Transverse colon (tissue), 4 donors: ENCODE measurements around the gene TMEM208. TPM values are rescaled to one million over a fixed set of nuclear protein-coding genes. Genes with fewer than 3 reads are reported as not detected.
A peak's percentile ranks its signal among the peaks of the same experiment; 100 is the strongest.

Experiments
- DNase-seq: peaks from one replicate; pipeline ENCODE4 v3.0.0-alpha.2; 2019
- H3K27ac ChIP-seq, 4 donors: fragments of 200-600 bp; sonication (generic); 2 replicates each; pipeline ENCODE4 v1.5.1; 2016 to 2018; ENCODE audit warnings: inconsistent platforms in 4 of 4
- H3K27me3 ChIP-seq: fragments of 200-600 bp; sonication (generic); 2 replicates; pipeline ENCODE4 v1.5.1; 2017; ENCODE audit warnings: inconsistent platforms
- H3K36me3 ChIP-seq, 4 donors: fragments of 200-600 bp; sonication (generic); 2 replicates each; pipeline ENCODE4 v1.5.1; 2017 to 2019; ENCODE audit warnings: inconsistent platforms in 4 of 4
- H3K4me1 ChIP-seq, 4 donors: fragments of 200-600 bp; sonication (generic); 2 replicates each; pipeline ENCODE4 v1.5.1; 2017 to 2020; ENCODE audit warnings: inconsistent platforms in 4 of 4
- H3K4me3 ChIP-seq, 4 donors: fragments of 200-600 bp; sonication (generic); 1 replicate in 1 of 4; 2 replicates in 3 of 4; pipeline versions ENCODE4 v1.5.1 to v1.6.1; 2017 to 2019; ENCODE audit warnings: inconsistent platforms in 4 of 4
- H3K9me3 ChIP-seq, 2 donors: fragments of 200-600 bp; sonication (generic); 2 replicates each; pipeline ENCODE4 v1.5.1; 2017 to 2019; ENCODE audit warnings: inconsistent platforms in 2 of 2
- CTCF ChIP-seq, 5 experiments: fragments of 200-600 bp in 3 of 5; fragments of 450-650 bp in 2 of 5; sonication (generic) in 3 of 5; IDR thresholded peaks; 1 replicate in 2 of 5; 2 replicates in 3 of 5; pipeline ENCODE4 v1.5.1; 2016 to 2017; ENCODE audit warnings: antibody characterized with exemption in 5 of 5, inconsistent platforms in 3 of 5, mild to moderate bottlenecking in 2 of 5, moderate library complexity in 1 of 5
- EP300 ChIP-seq: sonication (generic); formaldehyde crosslinking; IDR thresholded peaks from one replicate; pipeline ENCODE4 v1.6.1; 2017; ENCODE audit warnings: antibody characterized with exemption, low read depth
- POLR2A ChIP-seq: fragments of 450-650 bp; IDR thresholded peaks from one replicate; pipeline ENCODE4 v1.6.1; 2016; ENCODE audit warnings: antibody characterized with exemption, mild to moderate bottlenecking, moderate library complexity
- POLR2AphosphoS5 ChIP-seq, 3 donors: sonication (generic); formaldehyde crosslinking; IDR thresholded peaks; one replicate each; pipeline ENCODE4 v1.6.1; 2016; ENCODE audit warnings: antibody characterized with exemption in 3 of 3
- WGBS, 2 donors: methylation state at CpG; one replicate each; pipeline ENCODE4 v1.1.5; 2018; ENCODE audit warnings: low coverage in 1 of 2; 5-methylcytosine and 5-hydroxymethylcytosine counted together
- in situ Hi-C, 4 donors: fragments of 200-750 bp; cut with MboI; loops; one replicate each; pipeline versions ENCODE4 v1.15.0 to v1.15.1; 2017; ENCODE audit warnings: low sequenced_read_pairs in 3 of 4, low pct_ligation_motif_present in 1 of 4, low pct_unique_long_range_greater_than_20kb in 1 of 4
- intact Hi-C: fragments of 100-400 bp; cut with DNase I; formaldehyde crosslinking; loops from one replicate; pipeline ENCODE4 v1.15.1; 2023; ENCODE audit warnings: low total_unique reads
- total RNA-seq, 4 donors: library from RNA; depleted of rRNA; stranded (reverse); fragments of >200 nt; gene quantifications; one replicate each; pipeline ENCODE4 v1.1.0, GENCODE V29; 2016

TMEM208 gene
- total RNA-seq, 4 donors from 2014 or later = 29.5 to 50.2 (median 39.3) TPM; not detected in 1

- DNase-seq = no peak
- no peak overlapping the region for H3K27ac ChIP-seq
- 86% methylated on average over 5 of the region's 5 CpGs; no CpG with 5 or more reads in 1 of the 2 donors for WGBS, 2 donors
- H3K4me3 ChIP-seq = no peak overlapping the region
- H3K36me3 ChIP-seq = peaks cover 0 to 31% (median 11%) of the 10 kb centered on the region in 4 donors
- no peak for TF ChIP-seq POLR2A
- no peak for TF ChIP-seq POLR2AphosphoS5 (IDR thresholded peaks at IDR 0.05)
- no peak for TF ChIP-seq EP300
- TF ChIP-seq CTCF (IDR thresholded peaks at IDR 0.05) = no peak
- intact Hi-C loops (no loop called here), in situ Hi-C loops (no loop called here)
- H3K4me1 ChIP-seq = peaks cover 11 to 43% (median 37%) of the 10 kb centered on the region in 4 donors
- H3K27me3 ChIP-seq = no peaks in the 10 kb centered on the region
- H3K9me3 ChIP-seq = no peaks in the 10 kb centered on the region
Measured at GRCh38 chr16:67195676-67196075, 31.3 kb upstream of the TMEM208 start.

- no peak for DNase-seq
- in situ Hi-C loops (no loop called here), intact Hi-C loops (no loop called here)
- Histone ChIP-seq H3K4me1 (peaks cover 11 to 37% (median 34%) of the 10 kb centered on the region in 4 donors), H3K36me3 (peaks cover 0 to 38% (median 11%) of the 10 kb centered on the region in 4 donors), H3K4me3 (no peak overlapping the region), H3K9me3 (no peaks in the 10 kb centered on the region), H3K27ac (no peak overlapping the region), H3K27me3 (no peaks in the 10 kb centered on the region)
- WGBS, 2 donors = 100% methylated on average over 1 of the region's 1 CpG; no CpG with 5 or more reads in 1 of the 2 donors
- TF ChIP-seq POLR2AphosphoS5 (IDR thresholded peaks at IDR 0.05) (no peak), EP300 (no peak), CTCF (IDR thresholded peaks at IDR 0.05) (no peak), POLR2A (no peak)
Measured at GRCh38 chr16:67196881-67197280, 30.0 kb upstream of the TMEM208 start.

- DNase-seq = no peak
- in situ Hi-C loops (no loop called here), intact Hi-C loops (no loop called here)
- H3K4me3 ChIP-seq = no peak overlapping the region
- no peaks in the 10 kb centered on the region for H3K9me3 ChIP-seq
- WGBS, 2 donors = 71% methylated on average over 6 of the region's 6 CpGs; no CpG with 5 or more reads in 1 of the 2 donors
- H3K27ac ChIP-seq = peak overlapping the region in 3 of 4 donors; percentile 88 to 93 (median 89)
- H3K27me3 ChIP-seq = no peaks in the 10 kb centered on the region
- H3K36me3 ChIP-seq = peaks cover 0 to 47% (median 11%) of the 10 kb centered on the region in 4 donors
- no peak for TF ChIP-seq EP300
- no peak for TF ChIP-seq CTCF (IDR thresholded peaks at IDR 0.05)
- no peak for TF ChIP-seq POLR2A
- no peak for TF ChIP-seq POLR2AphosphoS5 (IDR thresholded peaks at IDR 0.05)
- H3K4me1 ChIP-seq = peaks cover 9 to 34% (median 31%) of the 10 kb centered on the region in 4 donors
Measured at GRCh38 chr16:67197704-67198103, 29.2 kb upstream of the TMEM208 start.

GRCh38 chr16:67198238-67198734 is 28.6 kb upstream of the TMEM208 start:
- Histone ChIP-seq H3K4me1 (peaks cover 4 to 28% (median 25%) of the 10 kb centered on the region in 4 donors), H3K27ac (peak overlapping the region; percentile 86 to 93 (median 88)), H3K4me3 (no peak overlapping the region), H3K36me3 (peaks cover 0 to 50% (median 11%) of the 10 kb centered on the region in 4 donors), H3K27me3 (no peaks in the 10 kb centered on the region), H3K9me3 (no peaks in the 10 kb centered on the region)
- DNase-seq = peak; percentile 78
- TF ChIP-seq EP300 (no peak), POLR2AphosphoS5 (IDR thresholded peaks at IDR 0.05) (peak in 2 of 3 donors; percentile 8 to 13), CTCF (IDR thresholded peaks at IDR 0.05) (peak; percentile 56 to 97 (median 80))
- intact Hi-C loops (no loop called here), in situ Hi-C loops (no loop called here)
- 42% methylated on average over 12 of the region's 12 CpGs; no CpG with 5 or more reads in 1 of the 2 donors for WGBS, 2 donors
